Suprapubic skin (tissue), 3 donors: ENCODE data around the gene CCDC50.

Experiments used
- CTCF ChIP-seq, 2 donors: fragments of 200-600 bp in 1 of 2; fragments of 450-650 bp in 1 of 2; sonication (generic) in 1 of 2; IDR thresholded peaks; one replicate each; pipeline ENCODE4 v1.5.1; 2016 to 2019; ENCODE audit warnings: antibody characterized with exemption in 2 of 2, mild to moderate bottlenecking in 1 of 2, moderate library complexity in 1 of 2
- EP300 ChIP-seq: sonication (generic); formaldehyde crosslinking; IDR thresholded peaks from one replicate; pipeline ENCODE4 v1.6.1; 2017; ENCODE audit warnings: antibody characterized with exemption
- POLR2A ChIP-seq, 2 donors: fragments of 450-650 bp; IDR thresholded peaks; one replicate each; pipeline ENCODE4 v1.6.1; 2017; ENCODE audit warnings: antibody characterized with exemption in 2 of 2, mild to moderate bottlenecking in 2 of 2, moderate library complexity in 2 of 2

- no peak for TF ChIP-seq CTCF (IDR thresholded peaks at IDR 0.05)
- TF ChIP-seq POLR2A (IDR thresholded peaks at IDR 0.05) = no peak
- no peak for TF ChIP-seq EP300
These were observed 1.4 kb downstream of the CCDC50 start for GRCh38 chr3:191330530-191331048.
